Gastrocnemius medialis (tissue), 4 donors: ENCODE results near the gene PIK3CG. TPM values are rescaled to one million over a fixed set of nuclear protein-coding genes. Genes with fewer than 3 reads are reported as not detected.

Experiments used
- ATAC-seq, 2 donors: fragments of 150-250 bp; one replicate each; pipeline ENCODE4 v1.9.1; 2016
- DNase-seq, 2 donors: peaks; one replicate each; pipeline ENCODE4 v3.0.0-alpha.2; 2019
- H3K27ac ChIP-seq, 4 donors: fragments of 200-600 bp; sonication (generic); 1 replicate in 1 of 4; 2 replicates in 3 of 4; pipeline ENCODE4 v1.5.1; 2016 to 2018; ENCODE audit warnings: mild to moderate bottlenecking in 2 of 4, moderate library complexity in 1 of 4
- H3K27me3 ChIP-seq, 3 donors: fragments of 200-600 bp; sonication (generic) in 2 of 3; 1 replicate in 1 of 3; 2 replicates in 2 of 3; pipeline versions ENCODE4 v1.5.1 to v1.6.0; 2016 to 2019; ENCODE audit warnings: mild to moderate bottlenecking in 1 of 3, moderate library complexity in 1 of 3
- H3K36me3 ChIP-seq, 2 donors: fragments of 200-600 bp; sonication (generic) in 1 of 2; one replicate each; pipeline ENCODE4 v1.5.1; 2017 to 2018
- H3K4me1 ChIP-seq, 2 donors: fragments of 200-600 bp; sonication (generic) in 1 of 2; one replicate each; pipeline ENCODE4 v1.5.1; 2016 to 2017; ENCODE audit warnings: mild to moderate bottlenecking in 2 of 2
- H3K4me3 ChIP-seq, 4 donors: fragments of 200-600 bp; sonication (generic) in 3 of 4; 1 replicate in 1 of 4; 2 replicates in 3 of 4; pipeline ENCODE4 v1.5.1; 2016 to 2019; ENCODE audit warnings: mild to moderate bottlenecking in 2 of 4
- H3K9me3 ChIP-seq, 3 donors: fragments of 200-600 bp; sonication (generic) in 2 of 3; 1 replicate in 1 of 3; 2 replicates in 2 of 3; pipeline ENCODE4 v1.5.1; 2016 to 2019
- CTCF ChIP-seq, 5 experiments: fragments of 450-650 bp in 3 of 5; fragments of 200-600 bp in 2 of 5; sonication (generic) in 2 of 5; IDR thresholded peaks in 4 of 5; conservative IDR thresholded peaks in 1 of 5; 1 replicate in 4 of 5; 2 replicates in 1 of 5; pipeline ENCODE4 v1.5.1; 2016 to 2019; ENCODE audit warnings: antibody characterized with exemption in 5 of 5, mild to moderate bottlenecking in 3 of 5, moderate library complexity in 3 of 5
- POLR2A ChIP-seq, 2 donors: fragments of 450-650 bp; IDR thresholded peaks; one replicate each; pipeline ENCODE4 v1.6.1; 2017; ENCODE audit warnings: antibody characterized with exemption in 2 of 2, mild to moderate bottlenecking in 2 of 2, moderate library complexity in 2 of 2
- in situ Hi-C, 4 donors: fragments of 200-750 bp; cut with MboI; loops; one replicate each; pipeline versions ENCODE4 v1.15.0 to v1.8.0; 2017; ENCODE audit warnings: low sequenced_read_pairs in 4 of 4
- intact Hi-C: fragments of 100-400 bp; cut with DNase I; formaldehyde crosslinking; loops from one replicate; pipeline ENCODE4 v1.15.1; 2023; ENCODE audit warnings: low total_unique reads
- total RNA-seq, 4 donors: library from RNA; depleted of rRNA; stranded (reverse); fragments of >200 nt; gene quantifications; one replicate each; pipeline versions ENCODE4 v1.1.0 to v1.2.3, GENCODE V29; 2016

The PIK3CG gene
- total RNA-seq, 4 donors from 2014 or later = 0.51 to 1.4 (median 0.83) TPM

DNA sequence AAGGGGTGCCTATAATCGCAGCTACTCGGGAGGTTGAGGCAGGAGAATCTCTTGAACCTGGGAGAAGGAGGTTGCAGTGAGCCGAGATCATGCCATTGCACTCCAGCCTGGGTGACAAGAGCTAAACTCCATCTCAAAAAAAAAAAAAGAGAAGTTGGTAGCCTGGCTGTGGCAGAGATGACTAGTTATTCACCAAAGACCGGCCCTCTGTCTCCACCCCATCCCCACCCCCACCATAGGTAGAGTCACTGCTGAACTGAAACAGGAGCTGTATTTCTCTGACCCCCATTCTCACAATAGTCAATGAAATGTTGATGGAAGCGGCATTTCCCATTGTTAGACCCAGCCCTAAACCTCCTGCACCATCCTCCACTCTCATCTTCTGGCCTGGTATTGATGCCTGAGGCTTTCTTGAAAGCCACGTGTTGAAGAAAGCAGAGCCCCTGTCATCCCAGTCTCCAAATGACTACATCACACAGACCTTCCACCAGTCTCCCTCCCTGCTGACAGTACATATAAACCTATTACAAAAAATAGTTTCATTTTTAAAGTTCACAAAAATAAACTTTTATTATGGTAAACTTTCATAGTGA is 9.4 kb upstream of the PIK3CG start:
- DNase-seq (no peak), ATAC-seq (no peak)
- in situ Hi-C loops = no loop called here
- intact Hi-C loops = no loop called here
- Histone ChIP-seq H3K4me3 (no peak overlapping the region), H3K27me3 (no peaks in the 10 kb centered on the region), H3K27ac (no peak overlapping the region), H3K9me3 (no peaks in the 10 kb centered on the region), H3K4me1 (peaks cover 0 to 5% of the 10 kb centered on the region in 2 donors), H3K36me3 (no peaks in the 10 kb centered on the region)
- TF ChIP-seq CTCF (IDR thresholded peaks at IDR 0.05 in 4 of 5, conservative IDR thresholded peaks at IDR 0.05 in 1 of 5) (no peak), POLR2A (IDR thresholded peaks at IDR 0.05) (no peak)

DNA sequence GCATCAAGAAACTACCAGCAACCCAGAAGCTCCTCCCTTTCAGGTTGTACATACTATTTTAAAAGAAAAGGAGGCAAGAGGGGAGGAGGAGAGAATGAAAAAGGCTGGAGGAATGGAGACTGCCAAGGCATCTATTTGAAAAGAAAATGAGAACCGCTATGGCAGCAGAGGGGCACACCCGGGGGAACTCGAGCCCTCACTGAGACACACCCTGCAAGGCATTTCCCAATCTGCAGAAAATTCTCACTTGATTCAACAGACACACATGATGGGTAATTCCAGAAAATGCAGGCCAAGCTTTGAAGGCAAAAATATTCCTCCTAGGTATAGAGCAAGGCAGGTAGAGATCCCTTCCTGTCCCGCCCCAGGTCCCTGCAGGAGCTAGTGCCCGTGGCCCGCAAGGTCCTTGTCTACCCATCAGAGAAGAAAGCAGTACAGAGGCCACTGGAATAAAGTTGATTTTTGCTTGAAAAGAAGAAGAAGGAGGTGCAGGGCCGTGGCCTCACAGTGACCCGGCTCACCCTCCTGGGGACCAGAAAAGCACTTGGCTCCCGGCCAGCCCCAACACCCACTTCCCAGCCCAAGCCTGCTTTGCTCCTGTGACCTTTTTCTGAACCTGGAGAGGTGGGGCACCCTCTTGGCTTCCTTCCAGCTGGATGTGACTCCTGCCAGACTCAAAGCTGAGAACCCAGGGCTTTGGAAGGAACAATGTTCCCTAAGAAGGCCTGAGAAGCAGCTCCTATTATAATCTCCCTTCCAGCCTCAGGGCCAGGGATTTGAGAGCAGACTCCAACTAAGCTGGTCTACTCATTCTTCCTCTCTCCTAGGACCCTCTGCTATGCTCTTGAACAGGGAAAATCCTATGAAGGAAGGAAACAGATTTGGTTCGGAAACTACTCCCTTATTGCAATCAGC is 6.2 kb upstream of the PIK3CG start:
- H3K9me3 ChIP-seq = no peaks in the 10 kb centered on the region
- no peaks in the 10 kb centered on the region for H3K27me3 ChIP-seq
- peaks cover 0 to 5% of the 10 kb centered on the region in 2 donors for H3K4me1 ChIP-seq
- H3K4me3 ChIP-seq = no peak overlapping the region
- intact Hi-C loops (no loop called here), in situ Hi-C loops (no loop called here)
- peak in 1 of 2 donors; percentile 8 for DNase-seq
- TF ChIP-seq CTCF (IDR thresholded peaks at IDR 0.05 in 4 of 5, conservative IDR thresholded peaks at IDR 0.05 in 1 of 5) (no peak), POLR2A (IDR thresholded peaks at IDR 0.05) (no peak)
- H3K36me3 ChIP-seq = no peaks in the 10 kb centered on the region
- no peak overlapping the region for H3K27ac ChIP-seq
- ATAC-seq = no peak

DNA sequence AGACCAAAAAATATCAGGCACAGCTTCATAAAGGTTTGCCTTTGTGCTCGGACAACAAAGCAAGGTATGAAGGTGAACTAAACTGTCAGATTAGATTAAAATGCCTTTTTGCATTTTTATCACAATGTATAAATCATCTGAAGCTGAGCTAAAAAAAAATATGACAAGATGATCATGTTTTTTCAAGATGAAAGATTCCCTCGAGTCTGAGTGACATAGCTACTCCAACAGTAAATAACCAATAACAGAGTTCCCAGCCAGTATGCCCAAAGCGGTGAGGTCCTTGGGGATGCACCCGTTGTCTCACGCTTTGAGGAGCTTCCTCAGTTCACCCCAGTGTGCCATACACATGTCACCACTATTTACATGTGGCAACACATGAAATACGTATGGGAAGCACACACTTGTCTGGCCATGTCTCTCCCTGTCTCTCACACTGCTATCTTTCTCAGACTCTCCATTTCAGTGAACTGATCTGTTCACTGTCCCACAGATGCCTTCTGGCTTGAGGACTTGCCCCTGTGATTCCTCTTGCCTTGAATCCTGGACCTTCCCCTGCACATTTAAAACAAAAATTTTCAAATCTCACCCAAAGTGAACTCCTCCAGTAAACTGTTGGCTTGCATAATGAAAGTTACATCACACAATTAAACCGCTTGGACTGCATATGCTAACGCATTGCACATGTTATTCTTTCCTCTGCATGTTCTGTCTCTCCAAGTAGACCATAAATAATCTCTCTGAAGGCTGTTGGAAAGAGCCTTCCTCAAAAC is 2.6 kb upstream of the PIK3CG start:
- TF ChIP-seq CTCF (IDR thresholded peaks at IDR 0.05 in 4 of 5, conservative IDR thresholded peaks at IDR 0.05 in 1 of 5) (no peak), POLR2A (IDR thresholded peaks at IDR 0.05) (no peak)
- Histone ChIP-seq H3K9me3 (no peaks in the 10 kb centered on the region), H3K4me1 (peaks cover 0 to 5% of the 10 kb centered on the region in 2 donors), H3K4me3 (no peak overlapping the region), H3K36me3 (no peaks in the 10 kb centered on the region), H3K27ac (no peak overlapping the region), H3K27me3 (no peaks in the 10 kb centered on the region)
- peak in 1 of 2 donors; percentile 39 for ATAC-seq
- intact Hi-C loops (no loop called here), in situ Hi-C loops (no loop called here)
- DNase-seq = no peak

- TF ChIP-seq POLR2A (IDR thresholded peaks at IDR 0.05) (no peak), CTCF (IDR thresholded peaks at IDR 0.05 in 4 of 5, conservative IDR thresholded peaks at IDR 0.05 in 1 of 5) (no peak)
- H3K27ac ChIP-seq = no peak overlapping the region
- in situ Hi-C loops (no loop called here), intact Hi-C loops (no loop called here)
- H3K27me3 ChIP-seq = no peaks in the 10 kb centered on the region
- no peaks in the 10 kb centered on the region for H3K9me3 ChIP-seq
- H3K4me3 ChIP-seq = no peak overlapping the region
- ATAC-seq (no peak), DNase-seq (no peak)
- H3K4me1 ChIP-seq = peaks cover 0 to 5% of the 10 kb centered on the region in 2 donors
- H3K36me3 ChIP-seq = no peaks in the 10 kb centered on the region
Observed at GRCh38 chr7:106863274-106863997, 1.6 kb upstream of the PIK3CG start.
